Endothelial cell of umbilical vein (primary cell): ENCODE measurements around the gene DIS3L2.

Experiments
- CTCF ChIP-seq, 2 donors: IDR thresholded peaks; 1 replicate in 1 of 2; 2 replicates in 1 of 2; pipeline ENCODE4 v1.5.1; 2011; ENCODE audit warnings: low read length in 2 of 2, mild to moderate bottlenecking in 2 of 2, moderate library complexity in 2 of 2, control low read depth in 1 of 2, inconsistent platforms in 1 of 2, low read depth in 1 of 2; ENCODE audit not compliant: insufficient read depth in 1 of 2; ENCODE audit errors: extremely low read depth in 1 of 2
- EZH2 ChIP-seq: IDR thresholded peaks from 2 replicates; pipeline ENCODE4 v1.6.1; 2012; ENCODE audit warnings: borderline replicate concordance, low read depth, mild to moderate bottlenecking, moderate library complexity, low read length, inconsistent platforms; ENCODE audit not compliant: severe bottlenecking
- FOS ChIP-seq: IDR thresholded peaks from 2 replicates; pipeline ENCODE4 v1.6.1; 2011; ENCODE audit warnings: mild to moderate bottlenecking, low read length, moderate library complexity, borderline replicate concordance; ENCODE audit not compliant: insufficient read depth
- GATA2 ChIP-seq: IDR thresholded peaks from 2 replicates; pipeline ENCODE4 v1.7.0; 2011; ENCODE audit warnings: low read depth, mild to moderate bottlenecking, moderate library complexity, mixed read lengths, low read length; ENCODE audit not compliant: insufficient read length, insufficient read depth
- POLR2A ChIP-seq: IDR thresholded peaks from 2 replicates; pipeline ENCODE4 v1.6.1; 2012; ENCODE audit warnings: low read depth, mild to moderate bottlenecking, control low read depth, low read length
- POLR2AphosphoS5 ChIP-seq: IDR thresholded peaks from 2 replicates; pipeline ENCODE4 v1.6.1; 2012; ENCODE audit warnings: low read depth, mild to moderate bottlenecking, control low read depth, low read length, moderate library complexity; ENCODE audit not compliant: insufficient read depth

- TF ChIP-seq CTCF (IDR thresholded peaks at IDR 0.05; ENCODE audit: extremely low read depth in 1 of 2, insufficient read depth in 1 of 2, low read depth in 1 of 2, low read length in 2 of 2) (no peak), POLR2A (no peak), FOS (no peak), EZH2 (no peak), POLR2AphosphoS5 (no peak), GATA2 (no peak)
These were observed 348.6 kb downstream of the DIS3L2 start for GRCh38 chr2:232310121-232310520.
